SHP77 (cell line): ENCODE measurements around the gene AP2B1.

Source experiments
- DNase-seq, 2 experiments: peaks; one replicate each; lab custom pipeline; 2025; lab: John Stamatoyannopoulos, UW

AP2B1 gene

GRCh38 chr17:35630530-35631148 lies 43.5 kb downstream of the AP2B1 start:
- DNase-seq = no peak

DNA sequence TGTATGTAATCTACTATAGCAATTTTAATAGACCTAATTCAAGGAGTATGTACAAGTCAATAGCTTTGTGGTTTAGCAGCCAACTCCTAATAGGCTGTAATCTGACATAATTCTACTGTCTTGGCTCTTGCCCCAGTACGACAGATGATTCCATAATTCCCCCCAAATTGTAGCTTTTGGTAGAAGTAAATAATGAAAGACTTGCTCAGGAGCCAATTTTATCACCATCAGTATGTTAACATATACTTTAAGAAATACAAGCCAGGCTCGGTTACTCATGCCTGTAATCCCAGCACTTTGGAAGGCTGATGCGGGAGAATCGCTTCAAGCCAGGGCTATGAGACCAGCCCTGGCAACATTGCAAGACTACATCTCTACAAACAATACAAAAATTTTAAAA lies 53.9 kb downstream of the AP2B1 start:
- DNase-seq = no peak

DNA sequence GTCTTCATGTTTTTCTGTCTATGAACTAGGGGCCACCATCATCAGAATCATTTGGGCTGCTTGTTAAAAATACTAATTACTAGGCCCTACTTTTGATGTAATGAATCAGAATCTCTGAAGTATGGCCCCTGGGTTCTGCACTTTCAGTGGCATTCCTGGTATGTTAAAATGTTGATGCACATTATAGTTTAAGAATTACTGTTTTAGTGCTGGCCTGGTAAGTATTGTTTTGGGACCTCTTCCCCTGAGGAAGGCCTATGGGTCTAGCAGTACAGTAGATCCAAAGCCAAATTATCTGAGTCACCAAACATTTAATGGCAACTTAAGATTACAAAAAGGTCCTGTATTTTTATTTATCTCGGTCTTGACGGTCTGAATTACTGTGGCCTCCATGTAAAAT lies 58.8 kb downstream of the AP2B1 start:
- DNase-seq = no peak

DNA sequence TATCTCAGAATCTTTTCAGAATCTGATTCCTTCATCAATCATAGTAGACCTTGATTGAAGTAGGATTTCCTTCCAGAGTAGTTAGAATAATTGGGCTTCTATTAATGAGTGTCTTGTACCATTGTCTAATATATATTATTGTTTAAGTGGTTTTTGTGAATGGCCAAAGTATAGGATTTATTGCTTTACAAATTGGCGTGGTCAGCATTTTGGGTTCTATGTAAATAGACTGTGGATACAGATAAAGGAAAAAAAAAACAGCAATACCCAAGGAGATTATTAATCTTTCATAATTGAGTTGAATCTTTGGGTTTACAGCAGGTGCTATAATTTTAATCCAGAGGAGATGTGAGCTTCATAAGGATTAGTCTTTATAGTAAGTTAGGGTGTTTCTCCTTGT lies 64.3 kb downstream of the AP2B1 start:
- no peak for DNase-seq

- DNase-seq = no peak
Measured at GRCh38 chr17:35653619-35654361, 66.7 kb downstream of the AP2B1 start.

DNA sequence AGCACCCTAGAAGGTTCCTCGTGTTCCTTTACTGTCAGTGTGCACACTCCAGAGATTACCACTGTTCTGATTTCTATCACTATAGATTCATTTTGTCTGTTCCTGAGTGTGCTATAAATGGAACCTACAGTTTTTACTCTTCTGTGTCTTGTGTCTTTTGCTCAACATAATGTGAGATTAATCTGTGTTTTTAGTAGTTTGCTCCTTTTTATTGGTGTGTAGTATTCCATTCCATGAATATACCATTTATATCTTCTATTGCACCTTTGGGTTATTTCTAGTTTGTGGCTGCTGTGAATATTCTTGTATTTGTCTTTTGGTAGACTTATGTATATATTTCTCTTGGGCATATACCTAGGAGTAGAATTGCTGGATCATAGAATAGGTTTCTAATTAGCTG lies 68.2 kb downstream of the AP2B1 start:
- DNase-seq = no peak

DNA sequence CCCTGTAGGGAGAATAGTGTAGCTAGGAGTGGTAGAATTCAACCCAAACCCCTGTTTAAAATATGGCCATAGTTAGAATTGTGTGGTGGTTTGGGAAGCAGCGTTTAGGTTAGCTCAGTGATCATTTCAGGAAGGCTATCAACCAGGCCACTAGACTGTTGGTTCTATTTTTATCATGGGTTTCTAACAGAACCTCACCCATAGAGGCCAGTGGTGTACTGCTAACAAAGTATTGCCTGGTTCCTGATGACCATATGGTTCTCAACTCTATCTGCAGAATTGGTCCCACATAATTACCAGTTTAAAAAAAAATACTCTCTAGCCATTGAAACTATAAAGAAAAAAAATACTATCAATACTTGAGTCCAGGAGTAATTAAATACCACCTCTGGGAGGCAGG lies 73.8 kb downstream of the AP2B1 start:
- DNase-seq = no peak

DNA sequence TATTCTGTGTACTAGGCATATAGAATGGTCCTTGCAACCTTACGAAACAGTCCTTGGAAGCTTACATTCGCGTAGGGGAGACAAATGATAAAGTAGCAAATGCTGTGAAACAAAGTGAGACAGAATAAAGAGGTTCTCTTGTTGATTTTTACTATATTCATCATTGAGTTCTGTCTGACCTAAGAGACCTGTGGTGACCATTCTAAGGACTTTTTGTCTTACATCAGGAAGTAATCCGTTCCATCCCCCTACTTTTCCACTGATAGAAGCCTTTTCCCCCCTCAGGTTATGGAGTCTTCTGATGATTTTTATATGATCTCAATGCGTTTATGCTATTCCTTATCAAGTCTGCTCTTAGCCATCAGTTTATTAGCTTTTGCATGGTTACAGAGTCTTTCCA lies 77.6 kb downstream of the AP2B1 start:
- DNase-seq = no peak

- DNase-seq = no peak
Measured at GRCh38 chr17:35665662-35666061, 78.5 kb downstream of the AP2B1 start.

DNA sequence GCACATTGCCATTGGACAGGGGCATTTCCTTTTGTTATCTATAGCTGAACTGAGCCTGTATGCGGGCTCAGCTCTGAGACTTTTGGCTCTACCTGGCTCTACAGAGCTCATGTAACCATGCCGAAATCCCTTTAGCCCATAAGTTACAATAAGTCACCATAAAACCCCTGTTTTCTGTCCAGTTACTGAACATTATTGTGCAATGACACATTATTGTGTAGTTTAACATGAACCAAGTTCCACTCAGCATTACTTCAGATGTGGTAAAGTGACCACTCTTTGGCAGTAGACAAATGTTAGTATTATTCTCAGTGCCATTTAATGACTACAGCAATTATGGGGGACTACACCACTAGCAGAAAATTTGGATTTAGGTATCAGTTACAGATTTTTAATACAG lies 78.9 kb downstream of the AP2B1 start:
- no peak for DNase-seq

DNA sequence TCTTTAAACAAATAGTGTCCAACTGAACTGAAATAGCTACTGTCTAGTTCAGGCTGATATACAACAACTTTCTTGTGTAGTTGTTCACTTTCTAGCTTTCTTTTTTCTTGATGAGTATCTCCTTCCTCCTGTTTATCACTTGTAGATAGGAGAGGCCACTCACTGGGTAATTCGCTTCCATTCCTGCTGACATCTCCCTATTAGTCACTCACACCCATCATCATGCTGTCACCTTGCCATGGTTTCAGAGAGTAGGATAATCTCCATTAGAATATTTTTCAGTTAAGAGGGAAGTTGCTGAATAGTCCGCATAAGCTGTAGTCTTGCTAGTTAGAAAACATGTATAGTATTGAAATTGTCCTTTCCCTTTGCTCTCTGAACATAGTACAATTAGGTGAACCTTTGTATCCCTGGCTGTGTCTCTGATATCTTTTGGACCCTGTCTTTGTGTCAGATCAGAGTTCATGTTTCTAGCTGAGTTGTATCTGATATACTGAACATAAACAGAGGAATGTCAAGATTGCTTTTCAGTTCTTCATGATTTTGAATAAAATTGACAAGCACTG lies 79.9 kb downstream of the AP2B1 start:
- DNase-seq = no peak

DNA sequence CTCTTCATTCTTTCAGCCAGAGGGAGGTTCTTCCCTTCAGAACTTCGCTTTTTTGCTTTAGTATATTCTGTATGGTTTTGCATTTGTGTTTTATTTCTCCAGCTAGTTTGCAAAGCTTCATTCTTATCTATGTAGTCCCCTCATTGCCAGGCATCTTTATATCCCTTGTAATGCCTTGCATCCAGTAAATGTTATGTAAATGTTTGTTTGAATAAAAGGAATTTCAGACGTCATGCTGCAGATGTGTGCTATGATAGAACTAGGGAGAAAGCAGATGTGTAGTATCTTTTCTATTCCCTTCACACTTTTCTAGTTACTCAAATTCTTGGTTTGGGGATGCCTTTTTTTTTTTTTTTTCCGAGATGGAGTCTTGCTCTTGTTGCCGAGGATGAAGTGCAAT lies 81.7 kb downstream of the AP2B1 start:
- DNase-seq = no peak

GRCh38 chr17:35674552-35674951 lies 87.4 kb downstream of the AP2B1 start:
- no peak for DNase-seq

- no peak for DNase-seq
Measured at GRCh38 chr17:35676441-35676840, 89.3 kb downstream of the AP2B1 start.

DNA sequence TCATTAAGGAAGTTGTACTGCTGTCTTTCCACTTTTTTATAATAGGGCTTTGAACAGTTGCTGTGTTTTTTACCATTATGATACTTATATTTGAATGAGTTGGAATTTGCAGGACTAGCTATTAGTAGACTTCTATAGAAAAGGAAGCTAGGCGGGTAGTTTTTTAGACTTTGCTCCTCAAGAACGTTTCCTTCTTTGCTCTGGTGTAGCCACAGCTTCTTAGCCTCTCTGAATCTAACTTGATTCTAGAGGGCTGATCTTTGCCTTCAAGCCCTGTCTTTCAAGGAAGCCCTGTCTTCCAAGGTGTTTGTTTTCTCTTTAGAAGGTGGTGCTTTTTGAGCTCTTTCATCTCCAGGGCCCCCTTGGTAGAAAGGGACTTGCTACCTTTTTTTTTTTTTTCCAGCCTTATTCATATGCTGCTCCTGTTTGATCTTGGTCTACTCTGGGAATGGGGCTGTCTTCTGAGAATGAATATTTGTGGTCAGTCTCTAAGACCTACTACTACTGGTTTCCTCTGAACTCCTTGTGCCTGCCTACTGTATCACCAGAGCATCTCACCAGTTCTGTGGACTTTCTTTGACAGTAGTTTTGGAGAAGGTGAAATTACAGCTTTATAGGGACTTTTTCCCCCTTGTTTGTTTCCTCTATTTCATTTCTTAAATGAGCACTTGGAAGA lies 92.0 kb downstream of the AP2B1 start:
- no peak for DNase-seq

DNA sequence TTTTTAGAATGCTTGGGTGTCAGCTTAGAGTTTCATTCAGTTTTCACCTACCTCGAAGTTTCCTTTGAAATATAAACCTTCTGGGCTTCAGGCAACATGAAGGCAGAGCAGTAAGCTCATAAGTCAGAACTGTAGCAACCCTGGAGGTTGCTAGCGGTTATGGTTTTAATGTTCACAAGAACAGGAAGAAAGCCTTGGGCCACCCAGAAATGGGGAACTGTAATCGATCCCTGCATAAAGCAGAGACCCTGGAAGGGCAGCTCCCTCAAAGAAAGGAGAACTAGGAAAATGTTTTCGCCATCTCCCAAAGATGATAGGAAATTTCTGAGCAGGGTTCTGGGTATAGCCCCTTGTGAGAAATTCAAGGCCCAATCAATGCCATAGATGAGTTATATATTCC lies 96.5 kb downstream of the AP2B1 start:
- no peak for DNase-seq

DNA sequence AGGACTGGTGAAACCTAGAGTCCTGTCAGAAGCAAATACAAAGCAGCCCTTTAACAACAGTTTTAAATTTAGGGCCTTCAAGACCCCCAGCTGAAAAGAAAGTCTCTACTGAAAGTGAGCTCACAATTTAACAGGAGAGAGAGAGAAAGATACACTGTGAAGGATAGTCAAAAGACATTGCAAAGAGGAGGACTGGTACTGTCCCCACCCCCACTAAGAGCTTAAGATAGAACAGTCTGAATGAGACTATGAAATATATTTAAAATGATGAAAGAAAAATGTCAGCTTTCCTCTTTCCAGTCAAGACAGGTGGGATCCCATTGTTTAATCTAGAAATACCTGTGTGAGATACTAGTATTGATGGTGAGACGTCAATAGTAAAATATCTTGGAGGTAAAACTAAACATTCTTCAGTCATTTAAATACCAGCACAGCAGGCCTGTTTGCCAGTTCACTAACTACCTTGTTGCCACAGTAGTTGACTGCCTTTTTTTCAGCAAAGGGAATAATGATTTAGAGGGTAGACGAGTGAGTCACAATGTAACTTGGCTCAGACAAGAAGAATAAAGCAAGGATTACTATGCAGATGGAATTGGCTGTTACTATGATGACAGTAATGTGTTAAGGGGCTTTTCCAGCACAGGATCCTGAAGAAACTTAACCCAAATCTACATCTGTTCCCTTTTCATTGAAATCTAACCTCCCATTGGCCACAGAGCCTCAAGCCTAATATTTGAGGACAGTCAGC lies 97.1 kb downstream of the AP2B1 start:
- no peak for DNase-seq

DNA sequence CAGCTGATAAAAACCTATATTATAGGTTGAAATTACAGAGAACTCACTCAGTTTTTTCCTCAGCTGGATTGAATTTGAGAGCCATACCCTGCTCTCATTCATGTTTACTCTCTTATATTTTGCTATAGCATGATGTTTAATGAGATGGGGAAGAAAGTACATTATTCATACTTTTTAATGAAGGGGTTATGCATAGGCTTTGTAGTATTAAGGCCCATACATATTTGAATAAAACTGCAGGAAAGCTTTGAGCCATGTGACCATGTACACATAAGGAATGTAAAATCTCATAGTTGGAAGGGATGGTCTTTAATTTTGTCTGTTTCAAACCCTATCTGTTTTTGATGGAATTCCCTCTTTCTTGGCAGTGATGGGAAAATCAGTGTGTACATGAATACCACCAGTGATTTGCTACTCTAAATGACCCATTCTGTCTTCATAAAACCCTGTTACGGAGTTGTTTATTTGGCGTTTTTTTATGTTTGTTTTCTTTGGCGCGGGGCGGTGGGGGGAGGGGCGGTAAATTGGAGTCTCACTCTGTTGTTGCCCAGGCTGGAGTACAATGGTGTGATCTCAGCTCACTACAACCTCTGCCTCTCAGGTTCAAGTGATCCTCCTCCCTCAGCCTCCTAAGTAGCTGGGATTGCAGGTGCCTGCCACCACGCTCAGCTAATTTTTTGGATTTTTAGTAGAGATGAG lies 105.5 kb downstream of the AP2B1 start:
- no peak for DNase-seq

DNA sequence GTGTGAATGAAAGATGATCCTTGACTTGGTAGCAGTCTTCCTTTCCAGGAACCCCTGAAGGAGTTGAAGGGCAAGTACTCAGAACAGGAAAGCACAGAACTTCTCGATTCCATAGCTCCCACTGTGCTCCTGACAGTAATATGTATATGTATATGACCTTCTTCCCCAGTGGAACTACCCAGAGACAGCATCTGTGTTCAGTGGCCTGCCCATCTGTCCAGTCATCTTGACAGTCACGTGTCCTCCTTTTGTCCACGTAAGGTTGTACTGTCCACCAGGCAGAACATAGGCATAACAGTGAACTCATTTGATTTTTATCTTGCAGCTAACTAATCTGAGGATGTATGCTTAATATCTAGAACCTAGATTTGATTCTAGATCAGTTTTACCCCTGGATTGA lies 106.5 kb downstream of the AP2B1 start:
- DNase-seq = no peak

GRCh38 chr17:35694906-35695305 lies 107.8 kb downstream of the AP2B1 start:
- no peak for DNase-seq

DNA sequence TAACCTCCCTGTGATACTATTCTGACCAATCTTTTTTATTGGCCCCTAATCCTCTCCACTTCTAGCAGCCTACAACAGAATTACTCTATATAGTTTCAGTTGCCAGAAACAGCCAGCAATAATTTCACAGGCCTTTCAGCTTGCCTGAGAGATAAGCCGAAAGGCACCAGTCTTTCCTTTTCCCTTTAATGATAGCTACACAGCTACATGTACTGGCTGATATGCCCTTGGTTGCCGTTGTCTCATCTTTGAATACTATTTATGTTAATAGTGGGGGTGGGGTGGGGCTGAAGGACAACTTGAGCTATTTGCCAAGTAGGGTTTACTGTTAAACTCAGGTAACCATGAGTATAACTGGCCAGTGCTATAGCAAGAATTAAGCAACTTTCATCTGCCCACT lies 108.5 kb downstream of the AP2B1 start:
- DNase-seq = no peak

DNA sequence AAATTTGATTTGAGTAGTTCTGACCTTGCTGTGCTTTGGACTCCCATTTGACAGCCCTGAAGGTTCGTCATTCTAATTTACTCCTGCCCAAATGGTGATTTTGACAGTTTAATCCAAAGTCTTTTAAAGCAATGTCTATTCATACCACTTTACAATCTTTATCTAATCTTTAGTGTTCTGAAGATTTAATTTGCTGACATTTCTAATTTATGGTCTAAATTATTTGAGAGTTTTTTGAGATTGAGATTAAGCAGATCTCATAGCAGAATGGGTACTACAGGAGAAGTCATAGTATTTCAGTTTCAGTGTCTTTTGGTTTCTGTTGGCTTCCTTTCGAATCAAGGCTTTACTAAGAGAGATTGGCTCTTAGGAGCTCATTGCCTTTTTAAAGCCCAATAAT lies 111.7 kb downstream of the AP2B1 start:
- DNase-seq = no peak
